Measurements from ENCODE around the gene SLCO3A1.

GRCh38 chr15:92068121-92068520, 214.6 kb downstream of the SLCO3A1 start:
- TF ChIP-seq, protein P1, sequence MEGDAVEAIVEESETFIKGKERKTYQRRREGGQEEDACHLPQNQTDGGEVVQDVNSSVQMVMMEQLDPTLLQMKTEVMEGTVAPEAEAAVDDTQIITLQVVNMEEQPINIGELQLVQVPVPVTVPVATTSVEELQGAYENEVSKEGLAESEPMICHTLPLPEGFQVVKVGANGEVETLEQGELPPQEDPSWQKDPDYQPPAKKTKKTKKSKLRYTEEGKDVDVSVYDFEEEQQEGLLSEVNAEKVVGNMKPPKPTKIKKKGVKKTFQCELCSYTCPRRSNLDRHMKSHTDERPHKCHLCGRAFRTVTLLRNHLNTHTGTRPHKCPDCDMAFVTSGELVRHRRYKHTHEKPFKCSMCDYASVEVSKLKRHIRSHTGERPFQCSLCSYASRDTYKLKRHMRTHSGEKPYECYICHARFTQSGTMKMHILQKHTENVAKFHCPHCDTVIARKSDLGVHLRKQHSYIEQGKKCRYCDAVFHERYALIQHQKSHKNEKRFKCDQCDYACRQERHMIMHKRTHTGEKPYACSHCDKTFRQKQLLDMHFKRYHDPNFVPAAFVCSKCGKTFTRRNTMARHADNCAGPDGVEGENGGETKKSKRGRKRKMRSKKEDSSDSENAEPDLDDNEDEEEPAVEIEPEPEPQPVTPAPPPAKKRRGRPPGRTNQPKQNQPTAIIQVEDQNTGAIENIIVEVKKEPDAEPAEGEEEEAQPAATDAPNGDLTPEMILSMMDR (IDR thresholded peaks at IDR 0.05; ENCODE audit: low read depth, low read length) = no peak
- no peak for TF ChIP-seq EZH2phosphoT487 (IDR thresholded peaks at IDR 0.05; ENCODE audit: low read depth)
